HG02885 (cell line): ENCODE results near the gene ZIC2.
"Not testable (repeated sequence)": the region's sequence is repeated elsewhere in the genome, so short reads cannot be mapped to it uniquely, and the experiment has no call there.

Experiments
- ATAC-seq: cut with Tn5 transposase; IDR thresholded peaks from one replicate; pipeline ENCODE4 v1.9.1; 2021; ENCODE audit warnings: mild to moderate bottlenecking; ENCODE audit not compliant: unreplicated experiment, poor library complexity

ZIC2 gene

GRCh38 chr13:99995589-99996380, 14.2 kb downstream of the ZIC2 start:
- no peak for ATAC-seq

GRCh38 chr13:99996381-99996973, 14.9 kb downstream of the ZIC2 start:
- ATAC-seq: no peak

- ATAC-seq: no peak
Measured at GRCh38 chr13:99997702-99998214, 16.2 kb downstream of the ZIC2 start.

DNA sequence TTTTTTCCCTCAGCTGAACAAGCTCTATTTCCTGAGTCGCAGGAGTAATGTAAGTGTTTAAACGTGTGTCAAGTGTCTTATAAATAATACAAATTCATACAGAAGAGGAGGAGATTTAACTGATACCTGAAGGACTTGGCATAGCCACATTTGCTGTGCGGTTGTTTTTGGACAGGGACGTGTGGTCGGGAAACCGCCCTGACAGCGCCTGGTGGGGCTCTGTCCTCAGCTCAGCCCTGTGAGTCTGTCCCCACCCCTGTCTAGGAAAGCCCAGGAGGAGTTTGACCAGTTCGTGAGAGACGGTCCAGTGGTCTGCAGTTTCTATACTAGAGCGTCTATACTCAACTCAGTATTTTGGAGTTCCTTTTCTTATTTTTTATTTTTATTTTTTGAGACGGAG, 16.7 kb downstream of the ZIC2 start:
- no peak for ATAC-seq

GRCh38 chr13:100014621-100015020, 33.0 kb downstream of the ZIC2 start:
- no peak for ATAC-seq

GRCh38 chr13:100019780-100020356, 38.3 kb downstream of the ZIC2 start:
- no peak for ATAC-seq

DNA sequence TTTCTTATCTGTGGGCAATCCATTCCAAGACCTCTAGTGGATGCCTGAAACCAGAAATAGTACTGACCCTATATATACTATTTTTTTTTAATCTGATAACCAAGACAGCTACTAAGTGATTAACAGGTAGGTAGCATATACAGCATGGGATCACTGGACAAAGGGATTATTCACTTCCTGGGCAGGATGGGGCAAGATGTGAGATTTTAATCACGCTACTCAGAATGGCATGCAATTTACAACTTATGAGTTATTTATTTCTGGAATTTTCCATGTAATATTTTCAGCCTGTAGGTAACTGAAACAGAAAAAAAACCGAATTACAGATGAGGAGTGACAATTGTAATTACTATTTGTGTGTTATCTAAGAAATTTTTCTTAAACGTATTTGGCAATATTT, 41.2 kb downstream of the ZIC2 start:
- ATAC-seq: no peak

DNA sequence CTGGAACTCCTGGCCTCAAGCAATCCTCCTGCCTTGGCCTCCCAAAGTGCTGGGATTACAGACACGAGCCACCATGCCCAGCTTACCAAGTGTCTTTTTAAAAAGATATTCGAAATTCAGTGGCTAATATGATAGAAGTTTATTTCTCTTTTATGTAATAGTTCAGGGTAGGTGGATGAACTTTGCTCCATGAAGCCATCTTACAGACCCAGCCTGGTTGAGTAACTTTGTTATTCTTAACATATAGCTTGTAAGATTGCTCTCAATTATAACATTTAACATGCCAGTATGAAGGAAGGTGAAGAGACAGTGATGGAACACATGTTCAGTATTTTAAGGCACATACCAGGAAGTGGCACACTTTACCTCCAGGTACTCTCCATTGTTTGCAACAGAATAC, 42.4 kb downstream of the ZIC2 start:
- no peak for ATAC-seq

GRCh38 chr13:100029933-100030332, 48.3 kb downstream of the ZIC2 start:
- no peak for ATAC-seq

- ATAC-seq: not testable (repeated sequence)
Measured at GRCh38 chr13:100032642-100033041, 51.1 kb downstream of the ZIC2 start.

GRCh38 chr13:100035936-100036335, 54.4 kb downstream of the ZIC2 start:
- no peak for ATAC-seq
